Measurements from ENCODE around the gene AKNAD1. TPM values are rescaled to one million over a fixed set of nuclear protein-coding genes. Genes with fewer than 3 reads are reported as not detected.

AKNAD1 gene
- total and polyA plus RNA-seq, 10 of the 15 experiments (the other 5 are each of a cell fraction or from before 2014, with no cell fraction given): 0.05 to 0.13 (median 0.10) TPM; not detected in 7

DNA sequence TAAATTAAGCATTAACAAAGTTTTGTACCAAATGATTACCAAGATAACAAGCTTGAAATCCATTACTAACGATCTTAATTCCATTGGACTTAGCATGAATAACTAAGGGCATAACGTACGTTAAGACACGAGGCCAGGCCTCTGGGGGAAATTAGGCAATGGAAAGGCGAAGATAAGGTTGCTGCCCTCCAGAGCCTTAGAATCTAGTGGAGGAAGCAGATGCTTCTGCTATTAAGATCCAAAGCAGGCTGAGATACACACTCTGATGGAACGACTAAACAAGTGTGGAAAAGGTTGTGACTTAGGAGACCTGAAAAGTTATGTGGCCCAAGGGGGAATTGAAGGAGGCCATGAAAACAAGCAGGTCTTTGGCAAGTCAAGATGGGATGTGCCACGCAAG is 6.0 kb downstream of the AKNAD1 start:
- ChIA-PET CTCF (interaction anchor here (1.2 to 2.4 kb wide), 4 partner anchors 19 to 48 kb away, joined by 3 to 10 read pairs (median 4); no protein-coding TSS in a partner anchor), SMC1A (ENCODE audit: uncharacterized antibody, unreplicated experiment) (interaction anchor here (1.3 to 1.9 kb wide), 2 partner anchors 11 kb away, joined by 4 to 5 read pairs; no protein-coding TSS in a partner anchor), RAD21 (ENCODE audit: unreplicated experiment) (no interaction called here), POLR2A (no interaction called here)
- Histone ChIP-seq H3K4me3 (no peak overlapping the region), H4K20me1 (ENCODE audit: control insufficient read depth, insufficient read depth) (no peaks in the 10 kb centered on the region), H2AFZ (ENCODE audit: control insufficient read depth, low read depth, low read length) (no peak overlapping the region), H3K27ac (ENCODE audit: control insufficient read depth, insufficient read depth) (no peak overlapping the region), H3K79me2 (ENCODE audit: control insufficient read depth, insufficient read depth, low read length) (no peaks in the 10 kb centered on the region), H3K9me3 (replicated peaks; ENCODE audit: control insufficient read depth, insufficient read depth, low read length) (no peaks in the 10 kb centered on the region), H3K36me3 (ENCODE audit: control insufficient read depth in 2 of 2, insufficient read depth in 2 of 2, low read length in 1 of 2) (no peaks in the 10 kb centered on the region), H3K27me3 (replicated peaks in 1 of 2; ENCODE audit: control insufficient read depth in 2 of 2, insufficient read depth in 2 of 2, low read length in 1 of 2) (no peaks in the 10 kb centered on the region; a peak in 2 of 4 replicates), H3K4me2 (ENCODE audit: control insufficient read depth, insufficient read depth) (no peak overlapping the region), H3K9ac (ENCODE audit: control insufficient read depth, insufficient read depth, low read length) (no peak overlapping the region), H3K4me1 (ENCODE audit: control insufficient read depth, insufficient read depth, low read length) (no peaks in the 10 kb centered on the region)
- DNase-seq (ENCODE audit: low read depth, low spot score) (no peak), FAIRE-seq (no peak), ATAC-seq (no peak)
- no TSS peak for BruUV-seq (replicated peaks)
- in situ Hi-C loops (cut with MboI) (no loop called here), intact Hi-C loops (cut with micrococcal nuclease; ENCODE audit: unreplicated experiment) (no loop called here)
- WGBS (ENCODE audit: insufficient coverage, insufficient replicate concordance, low lambda C conversion rate, missing lambda C conversion rate): 70% methylated on average over 7 of the region's 7 CpGs
- TF ChIP-seq MXI1 (IDR thresholded peaks at IDR 0.05; ENCODE audit: low read depth, low read length) (no peak), POU2F2 (IDR thresholded peaks at IDR 0.05; ENCODE audit: borderline replicate concordance, low read depth, low read length) (no peak), RAD21 (IDR thresholded peaks at IDR 0.05; ENCODE audit: insufficient read depth, low read depth, low read length) (no peak), NFXL1 (IDR thresholded peaks at IDR 0.05; ENCODE audit: borderline replicate concordance) (no peak), YY1 (IDR thresholded peaks at IDR 0.05; ENCODE audit: low read depth, low read length) (no peak), TCF12 (IDR thresholded peaks at IDR 0.05; ENCODE audit: low read depth, low read length) (no peak), TCF3 (IDR thresholded peaks at IDR 0.05; ENCODE audit: borderline replicate concordance, insufficient read depth, low read depth, low read length) (no peak), CREM (IDR thresholded peaks at IDR 0.05; ENCODE audit: low read depth) (no peak), CBX3 (IDR thresholded peaks at IDR 0.05; ENCODE audit: borderline replicate concordance, low read depth) (no peak), WRNIP1 (IDR thresholded peaks at IDR 0.05; ENCODE audit: borderline replicate concordance, low read depth, low read length) (no peak), GATAD2B (conservative IDR thresholded peaks at IDR 0.05; ENCODE audit: low read depth) (no peak), SREBF1 (IDR thresholded peaks at IDR 0.05; ENCODE audit: low read length) (no peak), STAT1 (conservative IDR thresholded peaks at IDR 0.05) (no peak)
- TF ChIP-seq, protein P1, sequence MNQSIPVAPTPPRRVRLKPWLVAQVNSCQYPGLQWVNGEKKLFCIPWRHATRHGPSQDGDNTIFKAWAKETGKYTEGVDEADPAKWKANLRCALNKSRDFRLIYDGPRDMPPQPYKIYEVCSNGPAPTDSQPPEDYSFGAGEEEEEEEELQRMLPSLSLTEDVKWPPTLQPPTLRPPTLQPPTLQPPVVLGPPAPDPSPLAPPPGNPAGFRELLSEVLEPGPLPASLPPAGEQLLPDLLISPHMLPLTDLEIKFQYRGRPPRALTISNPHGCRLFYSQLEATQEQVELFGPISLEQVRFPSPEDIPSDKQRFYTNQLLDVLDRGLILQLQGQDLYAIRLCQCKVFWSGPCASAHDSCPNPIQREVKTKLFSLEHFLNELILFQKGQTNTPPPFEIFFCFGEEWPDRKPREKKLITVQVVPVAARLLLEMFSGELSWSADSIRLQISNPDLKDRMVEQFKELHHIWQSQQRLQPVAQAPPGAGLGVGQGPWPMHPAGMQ (IDR thresholded peaks at IDR 0.05; ENCODE audit: borderline replicate concordance): no peak
- TF ChIP-seq, protein P2, sequence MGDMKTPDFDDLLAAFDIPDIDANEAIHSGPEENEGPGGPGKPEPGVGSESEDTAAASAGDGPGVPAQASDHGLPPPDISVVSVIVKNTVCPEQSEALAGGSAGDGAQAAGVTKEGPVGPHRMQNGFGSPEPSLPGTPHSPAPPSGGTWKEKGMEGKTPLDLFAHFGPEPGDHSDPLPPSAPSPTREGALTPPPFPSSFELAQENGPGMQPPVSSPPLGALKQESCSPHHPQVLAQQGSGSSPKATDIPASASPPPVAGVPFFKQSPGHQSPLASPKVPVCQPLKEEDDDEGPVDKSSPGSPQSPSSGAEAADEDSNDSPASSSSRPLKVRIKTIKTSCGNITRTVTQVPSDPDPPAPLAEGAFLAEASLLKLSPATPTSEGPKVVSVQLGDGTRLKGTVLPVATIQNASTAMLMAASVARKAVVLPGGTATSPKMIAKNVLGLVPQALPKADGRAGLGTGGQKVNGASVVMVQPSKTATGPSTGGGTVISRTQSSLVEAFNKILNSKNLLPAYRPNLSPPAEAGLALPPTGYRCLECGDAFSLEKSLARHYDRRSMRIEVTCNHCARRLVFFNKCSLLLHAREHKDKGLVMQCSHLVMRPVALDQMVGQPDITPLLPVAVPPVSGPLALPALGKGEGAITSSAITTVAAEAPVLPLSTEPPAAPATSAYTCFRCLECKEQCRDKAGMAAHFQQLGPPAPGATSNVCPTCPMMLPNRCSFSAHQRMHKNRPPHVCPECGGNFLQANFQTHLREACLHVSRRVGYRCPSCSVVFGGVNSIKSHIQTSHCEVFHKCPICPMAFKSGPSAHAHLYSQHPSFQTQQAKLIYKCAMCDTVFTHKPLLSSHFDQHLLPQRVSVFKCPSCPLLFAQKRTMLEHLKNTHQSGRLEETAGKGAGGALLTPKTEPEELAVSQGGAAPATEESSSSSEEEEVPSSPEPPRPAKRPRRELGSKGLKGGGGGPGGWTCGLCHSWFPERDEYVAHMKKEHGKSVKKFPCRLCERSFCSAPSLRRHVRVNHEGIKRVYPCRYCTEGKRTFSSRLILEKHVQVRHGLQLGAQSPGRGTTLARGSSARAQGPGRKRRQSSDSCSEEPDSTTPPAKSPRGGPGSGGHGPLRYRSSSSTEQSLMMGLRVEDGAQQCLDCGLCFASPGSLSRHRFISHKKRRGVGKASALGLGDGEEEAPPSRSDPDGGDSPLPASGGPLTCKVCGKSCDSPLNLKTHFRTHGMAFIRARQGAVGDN (IDR thresholded peaks at IDR 0.05): no peak
- TF ChIP-seq, protein P3, sequence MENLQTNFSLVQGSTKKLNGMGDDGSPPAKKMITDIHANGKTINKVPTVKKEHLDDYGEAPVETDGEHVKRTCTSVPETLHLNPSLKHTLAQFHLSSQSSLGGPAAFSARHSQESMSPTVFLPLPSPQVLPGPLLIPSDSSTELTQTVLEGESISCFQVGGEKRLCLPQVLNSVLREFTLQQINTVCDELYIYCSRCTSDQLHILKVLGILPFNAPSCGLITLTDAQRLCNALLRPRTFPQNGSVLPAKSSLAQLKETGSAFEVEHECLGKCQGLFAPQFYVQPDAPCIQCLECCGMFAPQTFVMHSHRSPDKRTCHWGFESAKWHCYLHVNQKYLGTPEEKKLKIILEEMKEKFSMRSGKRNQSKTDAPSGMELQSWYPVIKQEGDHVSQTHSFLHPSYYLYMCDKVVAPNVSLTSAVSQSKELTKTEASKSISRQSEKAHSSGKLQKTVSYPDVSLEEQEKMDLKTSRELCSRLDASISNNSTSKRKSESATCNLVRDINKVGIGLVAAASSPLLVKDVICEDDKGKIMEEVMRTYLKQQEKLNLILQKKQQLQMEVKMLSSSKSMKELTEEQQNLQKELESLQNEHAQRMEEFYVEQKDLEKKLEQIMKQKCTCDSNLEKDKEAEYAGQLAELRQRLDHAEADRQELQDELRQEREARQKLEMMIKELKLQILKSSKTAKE (IDR thresholded peaks at IDR 0.05; ENCODE audit: low read depth, poor library complexity, severe bottlenecking): no peak
- TF ChIP-seq, protein P4, sequence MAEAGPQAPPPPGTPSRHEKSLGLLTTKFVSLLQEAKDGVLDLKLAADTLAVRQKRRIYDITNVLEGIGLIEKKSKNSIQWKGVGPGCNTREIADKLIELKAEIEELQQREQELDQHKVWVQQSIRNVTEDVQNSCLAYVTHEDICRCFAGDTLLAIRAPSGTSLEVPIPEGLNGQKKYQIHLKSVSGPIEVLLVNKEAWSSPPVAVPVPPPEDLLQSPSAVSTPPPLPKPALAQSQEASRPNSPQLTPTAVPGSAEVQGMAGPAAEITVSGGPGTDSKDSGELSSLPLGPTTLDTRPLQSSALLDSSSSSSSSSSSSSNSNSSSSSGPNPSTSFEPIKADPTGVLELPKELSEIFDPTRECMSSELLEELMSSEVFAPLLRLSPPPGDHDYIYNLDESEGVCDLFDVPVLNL (IDR thresholded peaks at IDR 0.05; ENCODE audit: low read depth, low read length): no peak

Data from GM12878 (cell line).